HEK293 (cell line): ENCODE measurements around the gene PRSS48.

Experiments
- CTCF ChIA-PET: fragments of 350-600 bp; formaldehyde crosslinking; extraction: SDS; loops from one replicate; lab custom pipeline; 2021; ENCODE audit warnings: antibody characterized with exemption; lab: Yijun Ruan, JAX
- POLR2A ChIA-PET: fragments of 300-600 bp; formaldehyde crosslinking; extraction: SDS; loops from one replicate; lab custom pipeline; 2020; ENCODE audit warnings: antibody characterized with exemption, inconsistent platforms; lab: Yijun Ruan, JAX
- H3K27ac ChIP-seq: fragments of 200-500 bp; sonication (Bioruptor generic); 2 replicates; pipeline ENCODE4 v1.5.1; 2014; ENCODE audit warnings: low read depth, low read length, control low read depth, inconsistent platforms; ENCODE audit errors: extremely low read depth
- H3K36me3 ChIP-seq, 2 experiments: fragments of 200-500 bp in 1 of 2; sonication (Bioruptor generic) in 1 of 2; 1 replicate in 1 of 2; 2 replicates in 1 of 2; pipeline ENCODE4 v1.5.1; 2014 to 2017; ENCODE audit warnings: inconsistent platforms in 2 of 2, low read length in 2 of 2; ENCODE audit not compliant: control insufficient read depth in 2 of 2, insufficient read depth in 1 of 2
- H3K4me1 ChIP-seq: fragments of 200-500 bp; sonication (Bioruptor generic); 2 replicates; pipeline ENCODE4 v1.5.1; 2014; ENCODE audit warnings: mild to moderate bottlenecking, low read length, inconsistent platforms; ENCODE audit not compliant: control insufficient read depth, insufficient read depth
- H3K4me3 ChIP-seq: 2 replicates; pipeline ENCODE4 v1.5.1; 2011; ENCODE audit warnings: low read depth, mild to moderate bottlenecking, control low read depth, low read length, moderate library complexity
- H3K9me3 ChIP-seq: fragments of 200-500 bp; sonication (Bioruptor generic); 2 replicates; pipeline ENCODE4 v1.5.1; 2014; ENCODE audit warnings: low read depth, low read length, inconsistent platforms; ENCODE audit not compliant: control insufficient read depth, insufficient read depth
- GLI2 ChIP-seq: fragments of 450-650 bp; formaldehyde crosslinking; IDR thresholded peaks from 2 replicates; pipeline ENCODE4; 2017; ENCODE audit warnings: missing biosample characterization, missing genetic modification characterization, low read depth, borderline replicate concordance
- SP3 ChIP-seq: fragments of 450-650 bp; formaldehyde crosslinking; IDR thresholded peaks from 2 replicates; pipeline ENCODE4 v1.5.1; 2016; ENCODE audit warnings: missing biosample characterization, missing genetic modification characterization
- ZBTB11 ChIP-seq: fragments of 450-650 bp; formaldehyde crosslinking; conservative IDR thresholded peaks from 2 replicates; pipeline ENCODE4 v1.5.1; 2016; ENCODE audit warnings: low read depth, missing biosample characterization, missing genetic modification characterization
- ZBTB17 ChIP-seq: fragments of 450-650 bp; formaldehyde crosslinking; IDR thresholded peaks from 2 replicates; pipeline ENCODE4 v1.5.1; 2016; ENCODE audit warnings: missing biosample characterization, missing genetic modification characterization
- ZEB2 ChIP-seq: fragments of 450-650 bp; formaldehyde crosslinking; IDR thresholded peaks from 2 replicates; pipeline ENCODE4 v1.5.1; 2016; ENCODE audit warnings: missing biosample characterization, missing genetic modification characterization
- ZNF174 ChIP-seq: fragments of 450-650 bp; formaldehyde crosslinking; IDR thresholded peaks from 2 replicates; pipeline ENCODE4 v1.5.0; 2017; ENCODE audit warnings: missing biosample characterization, mild to moderate bottlenecking, missing genetic modification characterization
- ZNF214 ChIP-seq: fragments of 450-650 bp; formaldehyde crosslinking; IDR thresholded peaks from 2 replicates; pipeline ENCODE4 v1.5.1; 2017; ENCODE audit warnings: missing biosample characterization, mild to moderate bottlenecking, missing genetic modification characterization, borderline replicate concordance
- ZNF24 ChIP-seq: fragments of 450-650 bp; formaldehyde crosslinking; IDR thresholded peaks from 2 replicates; pipeline ENCODE4 v1.5.1; 2016; ENCODE audit warnings: missing biosample characterization, missing genetic modification characterization
- ZNF560 ChIP-seq: fragments of 450-650 bp; formaldehyde crosslinking; IDR thresholded peaks from 2 replicates; pipeline ENCODE4 v1.5.1; 2017; ENCODE audit warnings: missing biosample characterization, missing genetic modification characterization, borderline replicate concordance
- ZNF792 ChIP-seq: fragments of 450-650 bp; formaldehyde crosslinking; IDR thresholded peaks from 2 replicates; pipeline ENCODE4 v1.5.1; 2016; ENCODE audit warnings: missing biosample characterization, missing genetic modification characterization
- ZNF837 ChIP-seq: fragments of 450-650 bp; formaldehyde crosslinking; IDR thresholded peaks from 2 replicates; pipeline ENCODE4 v1.5.1; 2016; ENCODE audit warnings: missing biosample characterization, missing genetic modification characterization
- ZXDB ChIP-seq: fragments of 450-650 bp; formaldehyde crosslinking; IDR thresholded peaks from 2 replicates; pipeline ENCODE4 v1.5.1; 2016; ENCODE audit warnings: missing biosample characterization, missing genetic modification characterization
- TF ChIP-seq, protein P1 (sequence below): fragments of 450-650 bp; formaldehyde crosslinking; IDR thresholded peaks from 2 replicates; pipeline ENCODE4 v1.5.1; 2017; ENCODE audit warnings: missing biosample characterization, missing genetic modification characterization
- TF ChIP-seq, protein P2 (sequence below): fragments of 450-650 bp; formaldehyde crosslinking; IDR thresholded peaks from 2 replicates; pipeline ENCODE4 v1.5.1; 2016; ENCODE audit warnings: missing biosample characterization, missing genetic modification characterization
- TF ChIP-seq, protein P3 (sequence below): fragments of 450-650 bp; formaldehyde crosslinking; IDR thresholded peaks from 2 replicates; pipeline ENCODE4 v1.5.1; 2016; ENCODE audit warnings: missing biosample characterization, missing genetic modification characterization
- TF ChIP-seq, protein P4 (sequence below): fragments of 450-650 bp; formaldehyde crosslinking; IDR thresholded peaks from 2 replicates; pipeline ENCODE4 v1.5.1; 2016; ENCODE audit warnings: missing biosample characterization, missing genetic modification characterization

The PRSS48 gene

DNA sequence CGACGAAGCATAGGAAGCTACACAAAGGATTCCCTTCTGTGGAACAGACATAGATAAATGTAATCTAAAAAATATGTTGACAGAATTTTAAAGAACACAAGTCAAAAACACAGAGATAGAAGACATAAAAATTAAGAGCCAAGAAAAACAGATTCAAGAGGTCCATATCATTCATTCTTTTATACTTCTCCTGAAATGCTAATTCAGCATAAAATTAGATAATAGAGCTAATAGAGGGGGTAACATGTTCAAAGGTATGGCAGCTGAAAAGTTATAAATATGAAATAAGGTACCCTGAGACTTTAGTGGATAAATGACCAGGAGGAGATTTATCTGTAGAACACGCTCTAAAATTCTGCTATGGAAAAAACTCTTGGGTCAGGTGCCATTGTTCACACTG lies 37.4 kb upstream of the PRSS48 start (continued):
- no peak for TF ChIP-seq ZNF792 (tag by site-specific recombination)
- no peak for TF ChIP-seq GLI2 (tag by site-specific recombination)

GRCh38 chr4:151242305-151242704 lies 34.7 kb upstream of the PRSS48 start:
- no peaks in the 10 kb centered on the region for H3K9me3 ChIP-seq
- H3K4me3 ChIP-seq: no peak overlapping the region
- CTCF ChIA-PET: interaction anchor here (0.5 to 0.7 kb wide), 2 partner anchors 35 to 416 kb away, joined by 3 read pairs; no protein-coding TSS in a partner anchor
- no peak overlapping the region for H3K27ac ChIP-seq
- peaks cover 0 to 2% of the 10 kb centered on the region in 2 experiments; a peak in 1 of 3 replicates for H3K36me3 ChIP-seq
- H3K4me1 ChIP-seq: peaks cover 7% of the 10 kb centered on the region
- TF ChIP-seq ZEB2 (tag by site-specific recombination): no peak
- no peak for TF ChIP-seq ZXDB (tag by site-specific recombination)
- TF ChIP-seq, protein P1, sequence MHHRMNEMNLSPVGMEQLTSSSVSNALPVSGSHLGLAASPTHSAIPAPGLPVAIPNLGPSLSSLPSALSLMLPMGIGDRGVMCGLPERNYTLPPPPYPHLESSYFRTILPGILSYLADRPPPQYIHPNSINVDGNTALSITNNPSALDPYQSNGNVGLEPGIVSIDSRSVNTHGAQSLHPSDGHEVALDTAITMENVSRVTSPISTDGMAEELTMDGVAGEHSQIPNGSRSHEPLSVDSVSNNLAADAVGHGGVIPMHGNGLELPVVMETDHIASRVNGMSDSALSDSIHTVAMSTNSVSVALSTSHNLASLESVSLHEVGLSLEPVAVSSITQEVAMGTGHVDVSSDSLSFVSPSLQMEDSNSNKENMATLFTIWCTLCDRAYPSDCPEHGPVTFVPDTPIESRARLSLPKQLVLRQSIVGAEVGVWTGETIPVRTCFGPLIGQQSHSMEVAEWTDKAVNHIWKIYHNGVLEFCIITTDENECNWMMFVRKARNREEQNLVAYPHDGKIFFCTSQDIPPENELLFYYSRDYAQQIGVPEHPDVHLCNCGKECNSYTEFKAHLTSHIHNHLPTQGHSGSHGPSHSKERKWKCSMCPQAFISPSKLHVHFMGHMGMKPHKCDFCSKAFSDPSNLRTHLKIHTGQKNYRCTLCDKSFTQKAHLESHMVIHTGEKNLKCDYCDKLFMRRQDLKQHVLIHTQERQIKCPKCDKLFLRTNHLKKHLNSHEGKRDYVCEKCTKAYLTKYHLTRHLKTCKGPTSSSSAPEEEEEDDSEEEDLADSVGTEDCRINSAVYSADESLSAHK (tag by site-specific recombination): no peak
- TF ChIP-seq ZNF560 (tag by site-specific recombination): no peak
- TF ChIP-seq ZNF174 (tag by site-specific recombination): no peak
- TF ChIP-seq SP3 (tag by site-specific recombination): no peak
- TF ChIP-seq, protein P2, sequence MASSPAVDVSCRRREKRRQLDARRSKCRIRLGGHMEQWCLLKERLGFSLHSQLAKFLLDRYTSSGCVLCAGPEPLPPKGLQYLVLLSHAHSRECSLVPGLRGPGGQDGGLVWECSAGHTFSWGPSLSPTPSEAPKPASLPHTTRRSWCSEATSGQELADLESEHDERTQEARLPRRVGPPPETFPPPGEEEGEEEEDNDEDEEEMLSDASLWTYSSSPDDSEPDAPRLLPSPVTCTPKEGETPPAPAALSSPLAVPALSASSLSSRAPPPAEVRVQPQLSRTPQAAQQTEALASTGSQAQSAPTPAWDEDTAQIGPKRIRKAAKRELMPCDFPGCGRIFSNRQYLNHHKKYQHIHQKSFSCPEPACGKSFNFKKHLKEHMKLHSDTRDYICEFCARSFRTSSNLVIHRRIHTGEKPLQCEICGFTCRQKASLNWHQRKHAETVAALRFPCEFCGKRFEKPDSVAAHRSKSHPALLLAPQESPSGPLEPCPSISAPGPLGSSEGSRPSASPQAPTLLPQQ (tag by site-specific recombination): no peak
- TF ChIP-seq ZBTB17 (tag by site-specific recombination): no peak
- no peak for TF ChIP-seq ZNF214 (tag by site-specific recombination)
- TF ChIP-seq ZNF24 (tag by site-specific recombination): no peak
- TF ChIP-seq ZNF837 (tag by site-specific recombination): no peak
- TF ChIP-seq, protein P3, sequence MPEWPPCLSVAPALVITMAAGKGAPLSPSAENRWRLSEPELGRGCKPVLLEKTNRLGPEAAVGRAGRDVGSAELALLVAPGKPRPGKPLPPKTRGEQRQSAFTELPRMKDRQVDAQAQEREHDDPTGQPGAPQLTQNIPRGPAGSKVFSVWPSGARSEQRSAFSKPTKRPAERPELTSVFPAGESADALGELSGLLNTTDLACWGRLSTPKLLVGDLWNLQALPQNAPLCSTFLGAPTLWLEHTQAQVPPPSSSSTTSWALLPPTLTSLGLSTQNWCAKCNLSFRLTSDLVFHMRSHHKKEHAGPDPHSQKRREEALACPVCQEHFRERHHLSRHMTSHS (tag by site-specific recombination): no peak
- TF ChIP-seq, protein P4, sequence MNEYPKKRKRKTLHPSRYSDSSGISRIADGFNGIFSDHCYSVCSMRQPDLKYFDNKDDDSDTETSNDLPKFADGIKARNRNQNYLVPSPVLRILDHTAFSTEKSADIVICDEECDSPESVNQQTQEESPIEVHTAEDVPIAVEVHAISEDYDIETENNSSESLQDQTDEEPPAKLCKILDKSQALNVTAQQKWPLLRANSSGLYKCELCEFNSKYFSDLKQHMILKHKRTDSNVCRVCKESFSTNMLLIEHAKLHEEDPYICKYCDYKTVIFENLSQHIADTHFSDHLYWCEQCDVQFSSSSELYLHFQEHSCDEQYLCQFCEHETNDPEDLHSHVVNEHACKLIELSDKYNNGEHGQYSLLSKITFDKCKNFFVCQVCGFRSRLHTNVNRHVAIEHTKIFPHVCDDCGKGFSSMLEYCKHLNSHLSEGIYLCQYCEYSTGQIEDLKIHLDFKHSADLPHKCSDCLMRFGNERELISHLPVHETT (tag by site-specific recombination): no peak
- no peak for TF ChIP-seq ZBTB11 (tag by site-specific recombination)
- POLR2A ChIA-PET: no interaction called here
